GM12878 (cell line): ENCODE data around the gene TBCK. TPM values are rescaled to one million over a fixed set of nuclear protein-coding genes. Genes with fewer than 3 reads are reported as not detected.

Experiments
- ATAC-seq: fragments of 200-7000 bp; cut with Tn5 transposase; 3 replicates; pipeline ENCODE4 v1.9.1; 2020; ENCODE audit warnings: mild to moderate bottlenecking, moderate library complexity
- BruUV-seq: library from RNA; stranded (reverse); fragments of 400-500 nt; replicated peaks from 2 replicates; lab custom pipeline; 2021; lab: Mats Ljungman, UMichigan
- CTCF ChIA-PET: fragments of 300-600 bp; sonication (Branson Sonifier 250); formaldehyde crosslinking; extraction: SDS; loops from one replicate; lab custom pipeline; 2021; ENCODE audit warnings: inconsistent platforms; lab: Yijun Ruan, JAX
- POLR2A ChIA-PET: fragments of 350-600 bp; formaldehyde crosslinking; extraction: SDS; loops from one replicate; lab custom pipeline; 2021; ENCODE audit warnings: inconsistent platforms; lab: Charles Lee
- RAD21 ChIA-PET: fragments of 300-600 bp; sonication (Branson Sonifier 250); formaldehyde crosslinking; loops from one replicate; lab custom pipeline; 2023; ENCODE audit warnings: antibody characterized with exemption; ENCODE audit not compliant: unreplicated experiment; lab: Charles Lee
- SMC1A ChIA-PET: fragments of 300-600 bp; sonication (Branson Sonifier 250); formaldehyde crosslinking; loops from one replicate; lab custom pipeline; 2023; ENCODE audit not compliant: unreplicated experiment, uncharacterized antibody; lab: Charles Lee
- DNase-seq: peaks from one replicate; pipeline ENCODE4 v3.0.0-alpha.2; 2011; ENCODE audit warnings: low read depth, low spot score
- FAIRE-seq: peaks from 3 replicates; lab custom pipeline; 2011; peaks lifted over from hg19 to GRCh38; lab: Jason Lieb, UNC
- H2AFZ ChIP-seq: 2 replicates; pipeline ENCODE4 v1.6.0; 2011; ENCODE audit warnings: low read depth, low read length, control low read depth; ENCODE audit not compliant: control insufficient read depth
- H3K27ac ChIP-seq: 2 replicates; pipeline ENCODE4 v1.5.1; 2011; ENCODE audit warnings: control low read depth; ENCODE audit not compliant: control insufficient read depth, insufficient read depth
- H3K27me3 ChIP-seq, 2 experiments: replicated peaks in 1 of 2; 2 replicates each; pipeline versions ENCODE4 v1.6.0 to v1.6.1; 2011; ENCODE audit warnings: low read length in 1 of 2; ENCODE audit not compliant: control insufficient read depth in 2 of 2, insufficient read depth in 2 of 2
- H3K36me3 ChIP-seq, 2 experiments: 2 replicates each; pipeline ENCODE4 v1.5.1; 2011; ENCODE audit warnings: low read length in 1 of 2; ENCODE audit not compliant: control insufficient read depth in 2 of 2, insufficient read depth in 2 of 2
- H3K4me1 ChIP-seq: 2 replicates; pipeline ENCODE4 v1.6.1; 2011; ENCODE audit warnings: mild to moderate bottlenecking, low read length, moderate library complexity, mixed read lengths; ENCODE audit not compliant: control insufficient read depth, insufficient read depth
- H3K4me2 ChIP-seq: 2 replicates; pipeline ENCODE4 v1.6.0; 2011; ENCODE audit warnings: control low read depth; ENCODE audit not compliant: control insufficient read depth, insufficient read depth
- H3K4me3 ChIP-seq: fragments of 200-600 bp; sonication (generic); 2 replicates; pipeline ENCODE4 v1.5.1; 2016
- H3K79me2 ChIP-seq: 2 replicates; pipeline ENCODE4 v1.6.0; 2011; ENCODE audit warnings: low read length; ENCODE audit not compliant: control insufficient read depth, insufficient read depth
- H3K9ac ChIP-seq: 2 replicates; pipeline ENCODE4 v1.8.0; 2011; ENCODE audit warnings: low read length, control low read depth, mixed read lengths; ENCODE audit not compliant: control insufficient read depth, insufficient read depth
- H3K9me3 ChIP-seq: replicated peaks from 3 replicates; pipeline ENCODE4 v1.5.1; 2011; ENCODE audit warnings: mild to moderate bottlenecking, low read length; ENCODE audit not compliant: control insufficient read depth, insufficient read depth
- H4K20me1 ChIP-seq: 2 replicates; pipeline ENCODE4 v1.6.0; 2011; ENCODE audit not compliant: control insufficient read depth, insufficient read depth
- BCL11A ChIP-seq: IDR thresholded peaks from 2 replicates; pipeline ENCODE4 v1.6.1; 2011; ENCODE audit warnings: low read depth, low read length
- CBX3 ChIP-seq: fragments of 200-600 bp; sonication (generic); IDR thresholded peaks from 2 replicates; pipeline ENCODE4 v1.6.1; 2016; ENCODE audit warnings: low read depth, borderline replicate concordance
- CHD1 ChIP-seq: IDR thresholded peaks from 2 replicates; pipeline ENCODE4 v1.6.1; 2012; ENCODE audit warnings: low read depth, low read length, improper control_type of control experiment
- EED ChIP-seq: sonication (generic); IDR thresholded peaks from 2 replicates; pipeline ENCODE4 v1.6.1; 2016; ENCODE audit warnings: antibody characterized with exemption, low read depth
- GABPA ChIP-seq: IDR thresholded peaks from 2 replicates; pipeline ENCODE4 v1.6.1; 2014; ENCODE audit warnings: antibody characterized with exemption, low read depth, mild to moderate bottlenecking, inconsistent platforms
- HDAC2 ChIP-seq: fragments of 200-600 bp; sonication (generic); IDR thresholded peaks from 2 replicates; pipeline ENCODE4 v1.6.1; 2017
- MEF2B ChIP-seq: fragments of 450-650 bp; IDR thresholded peaks from 2 replicates; pipeline ENCODE4 v1.6.1; 2018; ENCODE audit warnings: mild to moderate bottlenecking, moderate library complexity; ENCODE audit not compliant: partially characterized antibody, poor library complexity, severe bottlenecking
- MYB ChIP-seq: fragments of 150-350 bp; IDR thresholded peaks from 2 replicates; pipeline ENCODE4 v1.6.1; 2014; ENCODE audit warnings: mild to moderate bottlenecking, low read depth, low read length, borderline replicate concordance
- RB1 ChIP-seq: fragments of 450-650 bp; formaldehyde crosslinking; IDR thresholded peaks from 2 replicates; pipeline ENCODE4 v1.6.1; 2017; ENCODE audit warnings: mild to moderate bottlenecking, borderline replicate concordance
- RBBP5 ChIP-seq: fragments of 200-600 bp; sonication (generic); conservative IDR thresholded peaks from 2 replicates; pipeline ENCODE4 v1.6.1; 2016
- TARDBP ChIP-seq: IDR thresholded peaks from 2 replicates; pipeline ENCODE4 v1.6.1; 2016; ENCODE audit warnings: borderline replicate concordance
- TBL1XR1 ChIP-seq: IDR thresholded peaks from 2 replicates; pipeline ENCODE4 v1.6.1; 2012; ENCODE audit warnings: low read depth, low read length, improper control_type of control experiment
- TCF7 ChIP-seq: IDR thresholded peaks from 2 replicates; pipeline ENCODE4 v1.6.1; 2014; ENCODE audit warnings: antibody characterized with exemption, borderline replicate concordance
- WRNIP1 ChIP-seq: IDR thresholded peaks from 2 replicates; pipeline ENCODE4 v1.6.1; 2011; ENCODE audit warnings: low read depth, low read length, improper control_type of control experiment, borderline replicate concordance
- WGBS: methylation state at CpG from one replicate; pipeline ENCODE4 v1.1.6; 2016; ENCODE audit warnings: low lambda C conversion rate; ENCODE audit not compliant: insufficient replicate concordance, insufficient coverage; ENCODE audit errors: missing lambda C conversion rate; 5-methylcytosine and 5-hydroxymethylcytosine counted together
- in situ Hi-C: fragments of 300-500 bp; cut with MboI; formaldehyde crosslinking; loops from 9 replicates; pipeline ENCODE4 v1.14.3; 2018; ENCODE audit warnings: mixed read lengths
- intact Hi-C: fragments of 100-400 bp; cut with micrococcal nuclease; formaldehyde crosslinking; loops from one replicate; pipeline ENCODE4 v1.14.2; 2022; ENCODE audit not compliant: unreplicated experiment
- polyA plus RNA-seq, 11 experiments: library from polyadenylated mRNA; depleted of rRNA in 4 of 11; unstranded in 6 of 11; stranded (reverse) in 5 of 11; fragments of >200 nt; fragmentation: Nextera tagmentation in 4 of 11; fragmentation: Illumina TruSeq in 1 of 11; extraction: Ambion mirVana in 4 of 11; extraction: Trizol in 1 of 11; gene quantifications; 1 replicate in 1 of 11; 2 replicates in 10 of 11; pipeline versions ENCODE4 v1.2.1 to v1.2.3, GENCODE V29; 2011 to 2016; ENCODE audit warnings: inconsistent platforms in 2 of 11, missing spikeins in 2 of 11, low read depth in 1 of 11
- total RNA-seq, 4 experiments: library from RNA; depleted of rRNA in 3 of 4; stranded (reverse); fragments of >200 nt in 3 of 4; fragmentation: Illumina TruSeq in 1 of 4; extraction: Trizol in 1 of 4; gene quantifications; 2 replicates each; pipeline versions ENCODE4 v1.2.1 to v1.2.3, GENCODE V29; 2013 to 2021
- TF ChIP-seq, protein P1 (sequence below): fragments of 150-350 bp; IDR thresholded peaks from 2 replicates; pipeline ENCODE4 v1.6.1; 2016; ENCODE audit warnings: low read depth, low read length

The TBCK gene
- total and polyA plus RNA-seq, 10 of the 15 experiments (the other 5 are each of a cell fraction or from before 2014, with no cell fraction given): 4.1 to 30.3 (median 20.2) TPM

DNA sequence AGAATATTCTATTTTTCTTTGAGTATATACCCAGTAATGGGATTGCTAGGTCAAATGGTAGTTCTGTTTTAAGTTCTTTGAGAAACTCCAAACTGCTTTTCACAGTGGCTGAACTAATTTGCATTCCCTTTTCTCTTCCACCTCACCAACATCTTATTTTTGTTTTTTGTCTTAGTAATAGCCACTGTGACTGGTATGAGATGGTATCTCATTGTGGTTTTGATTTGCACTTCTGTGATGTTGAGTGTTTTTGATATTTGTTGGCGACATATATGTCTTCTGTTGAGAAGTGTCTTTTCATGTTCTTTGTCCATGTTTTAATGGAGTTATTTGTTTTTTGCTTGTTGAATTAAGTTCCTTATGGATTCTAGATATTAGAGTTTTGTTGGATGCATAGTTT lies 24.8 kb upstream of the TBCK start:
- CTCF ChIA-PET: no interaction called here
- POLR2A ChIA-PET: no interaction called here
- FAIRE-seq: no peak
- Histone ChIP-seq H3K9ac (no peak overlapping the region), H2AFZ (no peak overlapping the region), H3K79me2 (peaks cover 5% of the 10 kb centered on the region), H3K27ac (no peak overlapping the region), H3K36me3 (peaks cover 7 to 35% of the 10 kb centered on the region in 2 experiments), H3K27me3 (no peaks in the 10 kb centered on the region), H4K20me1 (no peaks in the 10 kb centered on the region), H3K9me3 (peaks cover 18% of the 10 kb centered on the region; the same call in 2 of the 3 replicates), H3K4me1 (no peaks in the 10 kb centered on the region), H3K4me2 (no peak overlapping the region), H3K4me3 (no peak overlapping the region)
- no peak for ATAC-seq
- intact Hi-C loops (no loop called here), in situ Hi-C loops (no loop called here)
- no peak for DNase-seq
- no TSS peak for BruUV-seq
- TF ChIP-seq TBL1XR1 (no peak), CHD1 (no peak), CBX3 (no peak), WRNIP1 (no peak), MYB (no peak), BCL11A (no peak), RB1 (no peak), MEF2B (no peak), RBBP5 (no peak), EED (no peak), TARDBP (no peak), GABPA (no peak), TCF7 (no peak), HDAC2 (no peak)
- TF ChIP-seq, protein P1, sequence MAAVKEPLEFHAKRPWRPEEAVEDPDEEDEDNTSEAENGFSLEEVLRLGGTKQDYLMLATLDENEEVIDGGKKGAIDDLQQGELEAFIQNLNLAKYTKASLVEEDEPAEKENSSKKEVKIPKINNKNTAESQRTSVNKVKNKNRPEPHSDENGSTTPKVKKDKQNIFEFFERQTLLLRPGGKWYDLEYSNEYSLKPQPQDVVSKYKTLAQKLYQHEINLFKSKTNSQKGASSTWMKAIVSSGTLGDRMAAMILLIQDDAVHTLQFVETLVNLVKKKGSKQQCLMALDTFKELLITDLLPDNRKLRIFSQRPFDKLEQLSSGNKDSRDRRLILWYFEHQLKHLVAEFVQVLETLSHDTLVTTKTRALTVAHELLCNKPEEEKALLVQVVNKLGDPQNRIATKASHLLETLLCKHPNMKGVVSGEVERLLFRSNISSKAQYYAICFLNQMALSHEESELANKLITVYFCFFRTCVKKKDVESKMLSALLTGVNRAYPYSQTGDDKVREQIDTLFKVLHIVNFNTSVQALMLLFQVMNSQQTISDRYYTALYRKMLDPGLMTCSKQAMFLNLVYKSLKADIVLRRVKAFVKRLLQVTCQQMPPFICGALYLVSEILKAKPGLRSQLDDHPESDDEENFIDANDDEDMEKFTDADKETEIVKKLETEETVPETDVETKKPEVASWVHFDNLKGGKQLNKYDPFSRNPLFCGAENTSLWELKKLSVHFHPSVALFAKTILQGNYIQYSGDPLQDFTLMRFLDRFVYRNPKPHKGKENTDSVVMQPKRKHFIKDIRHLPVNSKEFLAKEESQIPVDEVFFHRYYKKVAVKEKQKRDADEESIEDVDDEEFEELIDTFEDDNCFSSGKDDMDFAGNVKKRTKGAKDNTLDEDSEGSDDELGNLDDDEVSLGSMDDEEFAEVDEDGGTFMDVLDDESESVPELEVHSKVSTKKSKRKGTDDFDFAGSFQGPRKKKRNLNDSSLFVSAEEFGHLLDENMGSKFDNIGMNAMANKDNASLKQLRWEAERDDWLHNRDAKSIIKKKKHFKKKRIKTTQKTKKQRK: no peak
- RAD21 ChIA-PET: no interaction called here
- SMC1A ChIA-PET: no interaction called here
- WGBS: 91% methylated on average over 1 of the region's 1 CpG
